ENCODE results near the gene RXRA.

The RXRA gene

GRCh38 chr9:134419684-134420076 lies 93.4 kb downstream of the RXRA start:
- DNase-seq, result peak; percentile 32

DNA sequence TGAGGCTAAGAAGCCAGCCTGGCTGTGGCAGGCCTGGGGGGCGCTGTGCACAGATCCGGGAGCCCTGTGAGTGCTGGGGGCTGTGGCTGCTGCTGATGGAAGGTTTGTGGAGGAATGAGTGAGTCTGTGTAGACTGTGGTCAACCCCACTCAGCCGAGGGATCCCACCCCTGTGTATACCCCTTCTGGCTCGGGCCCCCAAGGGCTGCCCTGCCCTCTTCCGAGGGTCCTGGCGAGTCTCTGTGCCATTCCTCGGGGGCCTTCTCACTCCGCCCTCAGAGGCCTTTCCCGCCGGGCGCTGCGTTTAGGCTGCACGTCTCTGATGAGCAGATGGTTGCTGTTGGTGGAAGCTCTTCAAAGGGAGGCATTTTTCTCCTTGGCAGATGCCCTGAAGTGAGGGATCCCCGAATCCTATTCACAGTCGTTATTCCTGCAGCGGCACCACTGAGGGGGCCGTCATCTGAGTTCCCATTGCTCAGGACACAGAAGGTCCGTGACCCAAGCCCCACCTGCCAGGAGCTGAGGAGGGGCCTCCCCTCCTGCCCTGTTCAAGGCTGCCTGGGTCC lies 94.1 kb downstream of the RXRA start:
- DNase-seq, result no peak

DNA sequence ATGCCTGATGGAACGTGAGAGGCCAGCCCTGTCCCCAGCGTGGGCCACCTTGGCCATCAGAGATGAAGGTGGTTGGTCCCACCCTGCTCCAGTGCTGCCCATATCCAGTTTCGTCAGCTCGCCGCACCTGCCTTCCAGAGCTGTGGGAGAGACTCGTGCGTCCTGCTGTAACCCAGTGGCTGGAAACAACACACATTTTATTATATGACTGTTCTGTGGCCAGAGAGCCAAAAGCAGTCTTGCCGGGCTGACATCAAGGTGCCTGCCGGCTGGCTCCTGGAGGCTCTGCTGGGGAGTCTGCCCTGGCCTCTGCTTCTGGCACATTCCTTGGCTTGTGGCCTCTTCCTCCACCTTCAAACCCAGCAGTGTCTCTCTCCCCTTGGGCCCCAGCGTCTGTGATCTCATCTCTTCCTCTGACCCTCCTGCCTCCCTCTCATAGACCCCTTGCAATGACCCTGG lies 94.7 kb downstream of the RXRA start:
- no peak for DNase-seq

DNA sequence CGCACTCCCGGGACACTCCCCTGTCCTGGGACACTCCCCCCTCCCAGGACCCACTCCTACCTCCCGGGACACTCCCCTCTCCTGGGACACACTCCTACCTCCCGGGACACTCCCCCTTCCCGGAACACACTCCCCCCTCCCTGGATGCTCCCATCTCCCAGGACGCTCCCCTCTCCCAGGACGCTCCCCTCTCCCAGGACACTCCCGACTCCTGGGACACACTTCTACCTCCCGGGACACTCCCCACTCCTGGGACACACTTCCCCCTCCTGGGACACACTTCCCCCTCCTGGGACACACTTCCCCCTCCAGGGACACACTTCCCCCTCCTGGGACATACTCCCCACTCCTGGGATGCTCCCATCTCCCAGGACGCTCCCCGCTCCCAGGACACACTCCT lies 95.6 kb downstream of the RXRA start:
- no peak for DNase-seq

DNA sequence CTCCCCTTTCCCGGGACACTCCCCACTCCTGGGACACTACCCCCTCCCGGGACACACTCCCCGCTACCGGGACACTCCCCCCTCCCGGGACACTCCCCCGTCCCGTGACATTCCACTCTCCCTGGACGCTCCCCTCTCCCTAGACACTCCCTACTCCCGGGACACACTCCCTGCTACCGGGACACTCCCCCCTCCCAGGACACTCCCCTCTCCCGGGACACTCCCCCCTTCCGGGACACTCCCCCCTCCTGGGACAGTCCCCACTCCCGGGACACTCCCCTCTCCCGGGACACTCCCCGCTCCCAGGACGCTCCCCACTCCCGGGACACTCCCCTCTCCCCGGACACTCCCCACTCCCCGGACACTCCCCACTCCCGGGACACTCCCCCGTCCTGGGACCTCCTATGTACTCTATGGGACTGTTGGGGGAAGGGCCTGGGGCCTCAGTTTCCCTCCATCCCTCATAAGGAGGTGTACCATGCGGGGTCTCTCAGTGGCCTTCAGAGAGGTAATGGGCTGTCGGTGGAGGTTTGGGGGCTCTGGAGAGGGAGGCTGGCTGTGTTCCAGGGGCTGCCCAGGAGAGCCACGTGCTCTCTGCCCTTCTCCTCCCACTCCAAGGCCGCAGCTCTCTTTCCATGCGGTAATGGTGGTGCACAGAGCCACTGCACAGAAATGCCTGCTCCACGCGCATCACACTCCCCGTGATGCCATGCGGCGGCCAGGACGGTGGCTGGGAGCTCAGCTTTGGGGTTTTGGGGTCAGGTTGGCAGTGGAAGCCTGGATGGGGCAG lies 96.2 kb downstream of the RXRA start:
- DNase-seq, result peak; percentile 24

GRCh38 chr9:134423166-134423565 lies 96.9 kb downstream of the RXRA start:
- DNase-seq, result no peak

DNA sequence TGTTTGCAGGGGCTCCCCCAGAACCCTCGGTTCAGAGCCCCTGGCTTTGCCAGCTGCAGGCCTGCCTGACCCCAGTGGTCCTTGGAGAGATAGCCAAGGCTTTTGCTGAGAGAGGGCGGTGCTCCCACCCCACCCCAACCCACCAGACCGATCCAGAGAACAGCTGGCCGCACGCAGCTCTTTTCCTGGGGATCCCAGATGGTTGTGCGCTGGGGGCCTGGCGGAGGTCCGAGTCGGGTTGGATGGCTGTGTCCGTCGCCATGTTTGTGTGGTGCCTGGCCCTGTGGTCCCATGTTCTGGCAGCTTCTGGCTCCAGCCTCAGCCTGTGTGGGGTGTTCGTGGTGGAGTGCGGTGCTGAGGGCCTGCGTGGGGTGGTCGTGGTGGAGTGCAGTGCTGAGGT lies 97.5 kb downstream of the RXRA start:
- no peak for DNase-seq

- no peak for DNase-seq
Observed at GRCh38 chr9:134424818-134425217, 98.6 kb downstream of the RXRA start.

DNA sequence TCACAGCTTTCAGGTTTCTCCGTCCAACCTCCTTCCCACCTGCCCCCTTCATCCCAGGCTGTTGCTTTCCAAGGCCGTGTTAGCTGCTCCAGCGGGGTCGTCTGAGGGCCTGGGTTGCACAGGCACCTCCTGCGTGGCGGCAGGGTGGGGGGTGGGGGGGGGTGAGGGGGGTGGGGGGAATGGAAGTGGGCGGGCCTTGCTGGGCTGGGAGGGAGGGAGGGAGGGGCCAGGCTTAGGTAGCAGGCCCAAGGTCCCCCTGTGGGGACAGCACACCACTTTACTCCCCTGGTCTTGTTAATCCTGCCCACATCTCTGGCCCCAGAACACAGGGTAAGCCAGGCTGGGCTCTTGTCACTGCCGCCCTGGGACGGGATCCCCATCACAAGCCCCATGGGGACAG lies 99.1 kb downstream of the RXRA start:
- no peak for DNase-seq

- DNase-seq, result no peak
Observed at GRCh38 chr9:134425812-134426211, 99.6 kb downstream of the RXRA start.

DNA sequence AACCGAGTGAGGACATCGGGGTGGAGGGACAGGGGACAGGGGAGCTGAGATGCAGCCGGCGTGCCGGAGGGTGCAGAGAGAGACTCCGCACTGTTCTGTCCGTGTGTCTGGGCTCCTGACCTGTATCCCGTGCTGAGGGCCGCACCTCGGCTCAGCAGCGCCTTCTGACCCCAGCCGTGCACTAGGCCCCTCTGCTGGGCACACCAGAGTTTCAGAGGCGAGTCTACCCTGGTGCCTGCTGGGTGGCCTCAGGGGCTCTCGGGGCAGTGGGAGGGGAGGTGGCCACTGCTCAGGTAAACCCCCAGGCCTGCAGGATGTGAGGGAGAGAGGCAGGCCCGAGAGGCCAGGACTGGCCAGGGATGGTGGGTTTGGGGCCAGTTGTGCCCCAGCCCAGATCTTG lies 100.2 kb downstream of the RXRA start:
- no peak for DNase-seq

GRCh38 chr9:134427153-134427782 lies 101.0 kb downstream of the RXRA start:
- DNase-seq, result no peak

- DNase-seq, result no peak
Observed at GRCh38 chr9:134428559-134428958, 102.3 kb downstream of the RXRA start.

GRCh38 chr9:134429007-134429406 lies 102.8 kb downstream of the RXRA start:
- DNase-seq, result no peak

DNA sequence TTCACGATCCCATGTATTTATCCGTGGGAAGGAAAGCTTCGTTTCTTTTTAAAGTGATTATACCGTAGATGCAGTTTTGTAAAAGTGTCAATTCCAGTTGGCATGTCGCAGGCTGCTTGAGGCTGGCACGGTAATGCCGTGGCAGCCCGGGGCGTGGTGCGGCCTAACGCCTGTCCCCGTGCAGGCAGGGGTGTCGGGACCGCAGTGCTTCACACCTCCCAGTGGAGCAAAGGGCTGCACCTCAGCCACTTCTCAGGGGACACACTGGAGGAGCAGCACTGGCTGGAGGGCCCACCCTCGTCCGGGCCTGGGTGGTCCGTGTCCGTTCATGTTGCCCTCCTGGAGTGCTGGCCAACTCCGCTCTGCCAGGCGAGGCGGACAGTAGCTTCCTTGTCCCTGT lies 103.2 kb downstream of the RXRA start:
- DNase-seq, result no peak

GRCh38 chr9:134431095-134431494 lies 104.8 kb downstream of the RXRA start:
- no peak for DNase-seq

GRCh38 chr9:134431626-134432025 lies 105.4 kb downstream of the RXRA start:
- DNase-seq, result no peak

DNA sequence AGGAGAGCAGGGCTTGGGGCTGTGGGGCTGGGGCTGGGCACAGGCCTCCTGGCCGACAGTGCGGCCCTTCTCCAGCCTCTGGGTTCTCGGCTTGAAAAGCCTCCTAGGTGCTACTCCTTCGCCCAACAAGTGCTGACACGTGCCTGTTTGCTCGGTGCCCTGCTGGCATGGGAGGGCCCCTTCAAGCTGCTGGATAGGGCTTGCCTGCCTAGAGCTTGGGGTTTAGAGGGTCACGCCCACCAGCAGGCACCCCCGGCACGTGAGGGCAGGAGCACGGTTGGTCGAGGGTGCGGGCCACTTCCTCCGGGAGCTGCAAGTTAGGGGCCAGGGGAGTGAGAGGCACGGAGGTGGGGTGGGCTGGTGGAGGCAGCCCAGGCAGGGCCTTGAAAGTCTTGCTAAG lies 106.2 kb downstream of the RXRA start:
- DNase-seq, result no peak

GRCh38 chr9:134433101-134433500 lies 106.8 kb downstream of the RXRA start:
- no peak for DNase-seq

GRCh38 chr9:134433909-134434882 lies 107.9 kb downstream of the RXRA start:
- no peak for DNase-seq

DNA sequence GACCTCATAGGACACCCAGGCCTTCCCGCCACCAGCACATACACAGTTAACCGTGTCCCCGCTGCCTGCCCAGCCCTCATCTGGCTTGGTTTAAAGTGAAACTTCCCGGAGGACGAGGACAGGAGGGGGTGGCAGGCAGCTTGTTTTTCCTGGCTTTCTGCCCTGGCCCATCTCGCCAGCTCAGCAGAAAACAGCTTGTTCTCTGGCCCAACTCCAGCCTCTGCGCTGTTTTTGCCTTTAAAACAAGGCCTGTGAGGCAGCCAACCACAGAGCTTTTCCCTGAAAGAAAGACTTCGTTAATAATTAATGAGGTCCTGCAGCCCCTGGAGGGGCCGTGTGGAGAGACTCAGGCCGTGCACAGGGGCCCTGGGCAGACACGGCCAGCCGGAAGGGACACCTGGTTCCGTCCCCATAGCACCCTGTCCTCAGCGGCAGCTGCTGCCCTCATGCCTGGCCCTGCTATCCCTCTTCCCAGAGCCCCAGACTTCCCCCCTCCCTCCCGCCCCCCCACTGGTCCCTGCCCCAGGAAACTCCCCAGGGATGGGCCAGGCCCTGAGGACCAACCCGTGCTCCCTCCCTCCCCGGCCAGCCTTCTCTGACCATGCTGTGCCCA lies 108.7 kb downstream of the RXRA start:
- peak; percentile 99 for DNase-seq

DNA sequence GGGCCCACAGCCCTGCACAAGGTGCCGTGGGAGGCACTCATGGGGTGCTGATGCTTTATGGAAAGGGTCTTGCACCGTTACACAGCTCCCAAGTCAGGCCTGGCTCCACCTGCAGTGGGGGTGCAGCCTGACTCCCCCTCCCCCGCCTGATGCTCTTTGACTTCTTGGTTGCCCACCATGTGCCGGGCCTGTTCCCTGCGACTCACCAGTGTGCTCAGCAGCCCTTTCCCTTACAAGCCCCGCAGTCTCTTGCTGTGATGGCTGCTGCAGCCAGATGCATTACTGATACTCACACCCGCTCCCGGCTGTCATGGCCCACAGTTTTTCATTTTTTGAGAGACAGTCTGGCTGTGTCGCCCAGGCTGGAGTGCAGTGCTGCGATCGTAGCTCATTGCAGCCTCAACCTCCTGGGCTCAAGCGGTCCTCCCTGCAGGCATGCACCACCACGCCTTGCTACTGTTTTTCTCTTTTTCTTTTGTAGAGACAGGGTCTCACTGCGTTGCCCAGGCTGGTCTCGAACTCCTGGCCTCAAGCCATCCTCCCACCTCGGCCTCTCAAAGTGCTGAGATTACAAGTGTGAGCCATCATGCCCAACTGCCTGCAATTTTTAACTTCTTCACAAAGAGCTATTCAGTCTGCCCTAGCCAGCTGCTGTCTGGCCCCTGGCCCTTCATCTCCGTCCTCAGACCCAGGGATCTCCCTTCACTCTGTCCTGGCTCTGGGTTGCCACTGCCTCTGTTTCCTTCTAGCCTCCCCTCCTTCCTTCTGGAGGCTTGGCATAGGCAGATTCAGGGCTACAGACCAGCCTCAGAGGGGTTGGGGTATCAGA lies 109.5 kb downstream of the RXRA start:
- DNase-seq, result peak; percentile 17
